NOMO-1 (cell line): ENCODE results near the gene SENP8.
A peak's percentile ranks its signal among the peaks of the same experiment; 100 is the strongest.
"Not testable (repeated sequence)": the region's sequence is repeated elsewhere in the genome, so short reads cannot be mapped to it uniquely, and the experiment has no call there.

ENCODE experiments used
- DNase-seq, 2 experiments: peaks; one replicate each; lab custom pipeline; 2025; ENCODE audit not compliant: unreplicated experiment in 2 of 2; lab: John Stamatoyannopoulos, UW

Gene SENP8

GRCh38 chr15:72154316-72154715, 36.1 kb downstream of the SENP8 start:
- no peak for DNase-seq

- DNase-seq, result no peak
These were observed 36.9 kb downstream of the SENP8 start for GRCh38 chr15:72155003-72155621.

- DNase-seq, result peak; percentile 57 to 78
These were observed 37.7 kb downstream of the SENP8 start for GRCh38 chr15:72155635-72156616.

GRCh38 chr15:72156928-72157327, 38.7 kb downstream of the SENP8 start:
- DNase-seq, result peak; percentile 35 to 66

- no peak for DNase-seq
These were observed 42.6 kb downstream of the SENP8 start for GRCh38 chr15:72160696-72161245.

- DNase-seq, result no peak
These were observed 43.3 kb downstream of the SENP8 start for GRCh38 chr15:72161361-72162132.

- DNase-seq, result no peak
These were observed 44.4 kb downstream of the SENP8 start for GRCh38 chr15:72162569-72162968.

- DNase-seq, result no peak
These were observed 45.5 kb downstream of the SENP8 start for GRCh38 chr15:72163719-72164118.

GRCh38 chr15:72166716-72167417, 48.7 kb downstream of the SENP8 start:
- no peak for DNase-seq

GRCh38 chr15:72167445-72167844, 49.2 kb downstream of the SENP8 start:
- no peak for DNase-seq

GRCh38 chr15:72168131-72168807, 50.1 kb downstream of the SENP8 start:
- no peak for DNase-seq

- no peak for DNase-seq
These were observed 50.6 kb downstream of the SENP8 start for GRCh38 chr15:72168808-72169190.

GRCh38 chr15:72169236-72169920, 51.2 kb downstream of the SENP8 start:
- DNase-seq, result no peak

- DNase-seq, result no peak
These were observed 51.9 kb downstream of the SENP8 start for GRCh38 chr15:72169921-72170611.

- DNase-seq, result no peak
These were observed 52.5 kb downstream of the SENP8 start for GRCh38 chr15:72170691-72171090.

- not testable (repeated sequence) for DNase-seq
These were observed 53.8 kb downstream of the SENP8 start for GRCh38 chr15:72171978-72172377.

GRCh38 chr15:72172796-72173195, 54.6 kb downstream of the SENP8 start:
- DNase-seq, result no peak

- DNase-seq, result no peak
These were observed 55.2 kb downstream of the SENP8 start for GRCh38 chr15:72173401-72173800.
